Measurements from ENCODE around the gene TP73.

The TP73 gene

DNA sequence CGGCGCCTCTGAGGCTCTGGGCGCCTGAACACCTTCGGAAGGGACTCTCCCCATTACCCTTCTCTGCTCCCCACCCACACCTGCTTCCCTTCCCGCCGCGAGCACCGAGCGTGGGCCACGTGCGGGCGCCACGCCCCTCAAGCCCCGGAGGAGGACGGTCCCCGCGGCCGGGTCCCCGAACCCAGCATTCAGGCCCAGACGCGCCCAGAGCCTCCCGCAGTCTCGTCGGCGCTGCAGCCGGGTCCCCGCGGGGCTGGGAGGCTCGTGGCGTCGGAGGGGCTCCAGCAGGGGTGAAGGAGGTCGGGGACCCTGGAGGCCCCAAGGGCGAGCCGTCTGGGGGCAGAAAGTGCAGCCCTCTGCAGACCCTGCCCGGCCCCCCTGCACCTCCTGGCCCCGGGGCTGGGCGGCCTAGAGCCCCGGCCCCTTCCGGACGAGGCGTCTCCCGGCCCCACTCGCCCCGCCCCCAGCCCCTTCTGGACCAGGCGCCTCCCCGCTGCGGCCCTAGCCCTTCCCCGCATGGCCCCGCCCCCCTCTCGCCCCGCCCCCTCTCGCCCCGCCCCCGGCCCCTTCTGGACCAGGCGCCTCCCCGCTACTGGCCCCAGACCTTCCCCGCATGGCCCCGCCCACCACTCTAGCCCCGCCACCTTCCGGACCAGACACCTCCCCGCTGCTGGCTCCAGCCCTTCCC, 119.9 kb downstream of the TP73 start:
- DNase-seq, result peak; percentile 80 to 85

DNA sequence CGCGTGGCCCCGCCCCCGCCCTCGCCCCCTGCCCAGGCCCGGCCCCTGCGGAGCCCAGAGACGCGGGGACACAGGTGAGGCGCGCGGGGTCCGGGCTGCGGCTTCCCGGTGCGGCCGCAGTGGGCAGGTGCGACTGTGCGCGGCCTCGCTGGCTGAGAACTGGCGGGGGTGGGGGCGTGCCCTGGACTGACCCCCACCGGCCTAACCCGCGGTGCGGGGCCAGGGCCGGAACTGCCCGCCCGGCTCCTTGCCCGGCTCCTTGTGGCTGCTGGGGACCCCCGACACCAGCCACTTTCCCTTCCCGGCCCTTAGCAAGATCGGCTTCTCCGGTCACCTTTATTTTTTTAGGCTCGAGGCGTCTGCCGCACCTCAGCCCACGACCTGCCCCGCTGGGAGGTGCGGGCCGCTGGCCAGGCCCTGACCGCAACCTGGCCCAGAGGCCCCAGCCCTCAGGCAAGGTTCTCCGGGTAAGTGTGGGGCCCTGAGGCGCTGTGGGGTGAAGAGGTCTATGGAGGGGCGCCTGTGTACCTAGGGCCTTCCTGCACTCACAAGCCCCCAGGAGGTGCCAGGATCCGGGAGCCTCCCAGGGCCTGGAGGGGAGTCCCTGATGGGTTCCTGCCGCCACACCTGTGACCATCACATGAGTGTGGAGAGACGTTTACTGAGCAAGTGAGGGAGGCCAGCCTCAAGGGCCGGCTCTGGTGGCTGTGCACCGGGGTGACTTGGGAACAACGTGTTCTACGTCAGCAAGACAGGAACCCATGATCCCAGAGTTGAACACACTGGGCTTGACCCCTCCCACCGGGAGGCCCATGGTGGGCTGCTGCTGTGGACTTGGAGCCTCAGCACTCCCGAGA, 120.6 kb downstream of the TP73 start, which contains the start of gene SMIM1:
SMIM1 (plus strand) TSS at position 35 of the 857 bp plus-strand sequence. CDS start 2,625 bp downstream, outside the sequence.
- DNase-seq, result no peak

DNA sequence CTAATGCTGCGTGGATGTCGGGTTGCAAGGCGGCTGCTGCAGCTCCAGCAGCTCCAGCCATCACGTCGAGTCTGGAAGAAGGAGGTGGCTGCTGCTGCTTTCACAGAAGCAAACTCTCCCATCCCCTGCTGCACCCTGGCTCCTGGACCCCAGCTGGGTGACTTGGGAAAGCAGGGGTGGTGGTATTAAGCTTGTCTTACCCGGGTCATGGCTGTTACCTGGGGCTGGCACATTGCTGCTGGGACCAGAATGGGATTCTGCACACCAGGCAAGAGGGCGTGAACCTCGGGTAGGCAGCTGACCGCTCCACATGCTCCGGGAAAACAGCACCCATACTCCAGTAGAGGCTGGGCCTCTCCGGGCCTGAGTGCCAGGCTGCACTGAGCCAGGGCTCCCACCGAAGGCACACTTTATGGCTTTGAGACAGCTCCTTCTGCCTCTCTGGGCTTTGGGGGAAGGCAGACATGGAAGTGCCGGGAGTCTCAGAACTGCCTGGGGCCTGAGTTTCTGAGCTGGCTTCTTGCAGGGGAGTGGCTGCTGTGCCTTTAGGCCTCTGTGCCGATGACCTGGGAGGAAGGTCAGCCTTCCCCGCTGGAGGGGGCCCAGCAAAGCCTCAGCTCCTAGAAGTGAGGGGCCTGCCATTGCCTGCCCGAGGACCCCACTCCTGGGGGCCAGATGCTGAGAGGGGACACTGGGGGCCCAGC, 121.4 kb downstream of the TP73 start:
- DNase-seq, result no peak

DNA sequence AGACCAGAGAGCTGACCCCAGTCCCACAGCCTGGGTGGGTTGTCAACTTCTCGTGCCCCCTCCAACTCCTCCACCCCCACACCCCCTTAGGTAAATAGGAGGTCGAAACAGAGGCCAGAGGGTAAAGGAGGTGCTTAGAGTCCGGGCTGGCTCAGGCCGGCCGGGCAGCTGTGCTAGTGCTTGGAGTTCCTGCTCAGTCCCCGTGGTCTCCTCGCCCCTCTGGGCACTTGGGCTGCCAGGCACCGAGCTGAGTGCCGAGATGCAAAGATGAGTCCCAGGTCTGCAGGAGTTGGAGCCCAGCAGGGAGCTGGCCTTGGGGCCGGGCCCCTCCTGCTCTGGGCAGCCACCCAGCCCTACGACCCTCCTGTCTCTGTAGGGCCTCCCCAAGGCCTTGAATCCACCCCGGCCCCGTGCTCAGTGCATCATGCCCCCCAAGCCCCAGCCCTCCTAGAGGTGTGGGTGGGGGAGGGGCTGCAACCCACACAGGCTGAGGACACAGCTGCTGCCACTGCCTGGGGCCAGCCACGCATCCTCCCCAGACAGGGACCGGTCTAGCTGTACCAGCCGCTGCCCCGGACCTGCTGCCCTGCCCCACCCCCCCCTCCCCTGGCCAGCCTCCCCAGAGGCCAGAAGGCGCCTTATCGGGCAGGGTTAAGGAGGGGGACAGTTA, 122.1 kb downstream of the TP73 start:
- DNase-seq, result no peak

DNA sequence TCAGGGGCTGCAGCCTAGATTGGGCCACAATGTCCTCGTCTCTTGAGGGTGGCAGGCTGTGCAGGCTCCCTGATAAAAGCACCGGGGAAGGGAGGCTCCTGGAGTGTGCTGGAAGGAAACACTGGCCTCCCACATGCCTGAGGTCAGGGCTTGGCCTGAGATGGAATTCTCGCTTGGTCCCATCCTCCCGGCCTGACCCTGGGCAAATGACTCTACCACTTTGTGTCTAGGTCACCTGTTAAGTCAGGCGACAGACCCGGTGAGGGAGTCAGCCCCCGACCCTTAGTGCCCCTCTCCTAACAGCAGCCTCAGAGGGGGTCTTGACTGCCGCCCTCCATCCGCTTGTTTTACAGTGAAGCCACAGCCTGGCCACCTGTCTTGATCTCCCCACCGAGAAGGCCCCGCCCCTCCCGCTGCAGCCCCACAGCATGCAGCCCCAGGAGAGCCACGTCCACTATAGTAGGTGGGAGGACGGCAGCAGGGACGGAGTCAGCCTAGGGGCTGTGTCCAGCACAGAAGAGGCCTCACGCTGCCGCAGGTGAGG, 122.7 kb downstream of the TP73 start:
- DNase-seq, result no peak

DNA sequence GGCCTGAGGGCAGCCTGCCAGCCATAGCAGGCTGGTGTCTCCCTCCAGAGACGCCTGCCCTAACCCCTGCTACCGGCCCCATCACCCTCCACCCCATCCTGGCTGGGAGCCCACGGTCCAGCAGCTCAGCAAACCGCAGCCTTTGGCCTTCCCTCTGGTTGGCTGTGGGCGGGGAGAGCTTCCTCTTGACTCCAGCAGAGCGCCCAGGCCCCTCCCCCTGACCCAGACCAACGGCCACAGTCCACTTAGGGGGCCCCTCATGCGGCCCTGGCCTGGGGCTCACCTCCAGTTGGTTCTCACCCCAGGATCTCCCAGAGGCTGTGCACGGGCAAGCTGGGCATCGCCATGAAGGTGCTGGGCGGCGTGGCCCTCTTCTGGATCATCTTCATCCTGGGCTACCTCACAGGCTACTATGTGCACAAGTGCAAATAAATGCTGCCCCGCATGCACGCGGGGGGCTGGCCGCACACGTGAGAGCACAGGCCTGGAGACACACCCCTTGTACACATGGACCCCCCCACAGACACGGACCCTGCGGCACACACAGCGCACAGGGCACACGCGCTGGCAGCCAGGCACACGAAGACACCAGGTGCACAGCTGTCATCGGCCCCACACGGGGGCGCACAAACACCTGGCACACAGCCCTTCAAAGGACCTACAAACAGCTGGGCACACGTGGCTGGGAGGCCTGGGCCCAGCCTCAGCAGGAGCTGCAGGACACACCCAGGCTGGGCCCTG, 123.3 kb downstream of the TP73 start:
- peak; percentile 30 to 46 for DNase-seq

DNA sequence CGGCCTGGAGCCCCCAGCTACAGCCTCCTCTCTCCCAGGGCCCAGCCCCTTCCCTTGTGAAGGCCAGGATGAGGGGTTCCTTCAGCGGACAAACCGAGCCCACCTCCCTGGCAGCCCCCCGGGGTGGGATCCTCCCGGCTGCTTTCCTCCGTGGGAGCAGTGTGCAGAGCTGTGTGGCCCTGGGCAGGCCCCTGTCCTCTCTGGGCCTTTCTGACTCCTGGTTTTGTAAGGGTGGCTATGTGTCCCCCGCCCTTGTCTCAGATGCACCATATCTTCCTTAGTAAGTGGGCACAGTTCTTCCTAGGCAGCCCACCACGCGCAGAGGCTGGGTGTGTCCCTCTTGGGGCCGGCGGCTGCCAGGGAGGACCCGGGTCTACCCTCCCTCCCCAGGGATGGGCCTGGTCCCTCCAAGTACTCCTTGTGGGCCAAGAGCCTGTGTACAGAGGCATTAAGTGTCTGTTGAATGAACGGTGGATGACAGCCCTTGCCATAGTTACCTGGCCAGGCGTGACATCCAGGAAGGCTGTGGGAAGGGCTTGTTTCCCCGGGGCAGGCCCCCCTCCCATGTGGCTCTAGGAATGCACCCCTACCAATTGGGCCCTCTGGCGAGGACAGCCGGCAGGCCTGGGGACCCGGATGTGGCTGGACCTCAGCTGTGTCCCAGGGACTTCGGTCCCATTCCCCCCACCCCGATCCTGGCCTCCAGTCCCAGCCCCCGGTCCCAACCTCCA, 124.1 kb downstream of the TP73 start:
- DNase-seq, result no peak

DNA sequence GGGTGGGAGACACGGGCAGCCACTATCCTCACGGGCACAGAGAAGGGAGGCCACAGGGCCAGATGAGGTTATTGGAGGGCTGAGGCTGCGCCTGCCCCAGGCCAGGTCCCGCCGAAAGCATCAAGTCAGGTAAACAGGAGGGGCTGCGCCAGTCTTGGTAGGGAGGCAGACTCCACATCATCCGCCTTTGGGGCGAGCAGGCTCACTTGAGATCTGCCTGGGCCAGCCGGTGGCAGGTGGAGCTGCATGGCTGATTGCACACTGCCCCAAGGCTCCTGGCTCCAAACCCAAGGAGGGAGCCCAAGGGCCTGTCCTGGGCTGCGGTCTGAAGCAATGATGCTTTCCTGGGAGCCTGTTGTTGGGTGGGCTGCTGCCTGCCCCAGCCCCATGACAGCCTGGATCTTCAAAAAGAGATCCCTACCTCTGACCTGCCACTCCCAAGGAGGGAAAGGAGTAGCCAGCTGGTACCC, 124.8 kb downstream of the TP73 start:
- DNase-seq, result no peak

DNA sequence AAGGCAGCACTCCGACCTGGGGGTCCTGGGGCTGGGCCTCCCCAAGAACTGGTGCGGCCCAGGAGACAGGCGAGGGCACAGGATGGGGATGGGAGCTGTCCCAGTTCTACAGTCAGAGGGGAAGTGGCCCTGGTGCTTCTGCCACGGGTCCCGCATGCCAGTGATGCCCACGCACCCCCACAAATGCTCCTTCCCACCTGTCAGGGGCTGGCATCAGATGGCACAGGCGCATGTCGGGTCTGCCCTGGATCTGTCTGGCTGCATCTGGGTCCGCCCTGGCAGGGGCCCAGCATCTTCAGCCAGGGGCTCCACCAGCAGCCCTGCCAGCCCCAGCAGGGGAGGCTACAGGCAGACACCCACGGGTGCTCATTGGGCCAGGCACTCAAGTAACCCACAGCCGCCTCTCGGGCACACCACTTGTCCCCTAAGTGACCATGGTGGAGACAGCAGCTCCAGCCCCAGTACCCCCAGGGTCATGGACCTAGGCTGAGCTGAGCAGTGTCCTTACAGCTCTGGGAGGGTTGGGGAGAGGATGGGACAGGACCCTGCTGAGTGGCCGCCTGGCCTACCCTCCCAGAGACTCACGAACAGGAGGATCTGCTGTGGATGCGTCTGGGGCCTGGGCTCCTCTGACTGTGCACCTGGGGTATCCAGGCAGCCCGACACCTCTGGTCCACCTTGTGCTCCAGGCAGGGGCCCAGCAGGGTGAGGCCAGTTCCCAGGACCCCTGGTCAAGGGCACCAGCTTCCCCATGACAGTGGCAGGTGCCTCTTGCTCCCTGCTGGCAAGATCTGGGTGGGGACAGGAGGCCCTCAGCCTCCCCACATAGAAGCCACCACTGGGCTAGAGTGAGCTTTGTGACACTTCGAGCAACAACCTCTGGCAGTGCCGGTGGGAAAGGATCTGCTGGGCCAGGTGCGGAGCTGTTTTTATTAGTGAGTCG, 125.6 kb downstream of the TP73 start:
- no peak for DNase-seq

DNA sequence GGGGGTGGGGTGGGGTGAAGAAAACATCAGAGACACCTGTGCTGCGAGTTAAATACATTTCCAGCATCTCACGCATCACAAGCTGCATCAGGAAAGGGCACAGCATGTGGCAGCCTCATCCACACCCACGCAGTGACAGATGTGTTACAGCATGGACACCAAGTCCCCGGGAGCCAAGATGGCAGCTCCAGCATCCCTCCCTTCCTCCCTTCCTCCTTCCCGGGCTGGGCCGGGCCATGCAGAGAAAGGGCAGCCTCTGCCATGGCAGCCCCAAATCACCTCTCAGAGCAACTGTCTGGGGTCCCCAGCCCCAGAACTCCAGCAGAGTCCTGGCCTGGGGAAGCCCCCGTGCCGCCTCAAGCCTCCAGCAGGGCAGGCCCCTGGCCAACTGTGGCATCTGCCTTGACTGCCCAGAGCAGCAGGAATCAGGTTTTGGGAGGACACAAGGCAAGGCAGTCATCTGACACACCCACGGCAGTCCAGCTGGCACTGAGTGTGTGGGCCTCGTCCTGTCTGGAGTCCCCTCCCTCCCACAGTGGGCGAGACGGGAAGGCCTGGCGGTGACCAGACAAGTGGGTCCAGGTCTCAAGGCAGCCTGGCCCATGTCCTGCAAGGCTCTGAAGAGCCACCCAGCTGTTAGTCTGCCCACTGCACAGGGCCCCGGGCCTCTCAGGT, 126.4 kb downstream of the TP73 start:
- DNase-seq, result no peak

DNA sequence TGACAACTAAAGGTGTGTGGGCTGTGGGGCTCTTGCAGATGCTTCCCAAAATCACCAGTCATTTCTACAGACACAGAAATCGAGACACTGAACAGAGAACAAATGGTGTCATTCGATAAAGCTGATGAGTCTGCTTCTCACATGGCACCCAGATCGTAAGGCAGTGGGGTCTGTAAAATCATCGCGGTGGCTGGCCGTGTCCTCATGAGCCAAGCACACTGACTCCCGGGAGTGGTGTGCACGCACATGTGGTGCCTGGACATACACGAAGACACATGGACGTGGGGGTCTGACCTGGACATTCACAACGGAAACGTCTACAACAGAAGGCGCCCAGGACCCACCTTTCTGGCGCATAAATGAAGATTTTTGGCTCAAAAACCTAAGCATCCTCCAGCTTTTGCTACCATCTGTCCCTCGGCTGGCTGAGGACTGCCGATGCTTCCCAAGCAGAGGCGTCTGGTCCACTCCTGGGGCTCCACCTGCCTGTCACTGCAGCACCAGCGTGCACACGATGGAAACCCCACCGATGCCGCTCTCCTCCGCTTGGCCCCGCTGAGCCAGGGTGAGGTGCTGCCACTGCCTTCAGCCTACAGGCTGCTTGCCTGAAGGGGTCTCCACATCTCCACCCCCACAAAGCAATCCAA, 127.1 kb downstream of the TP73 start:
- no peak for DNase-seq

DNA sequence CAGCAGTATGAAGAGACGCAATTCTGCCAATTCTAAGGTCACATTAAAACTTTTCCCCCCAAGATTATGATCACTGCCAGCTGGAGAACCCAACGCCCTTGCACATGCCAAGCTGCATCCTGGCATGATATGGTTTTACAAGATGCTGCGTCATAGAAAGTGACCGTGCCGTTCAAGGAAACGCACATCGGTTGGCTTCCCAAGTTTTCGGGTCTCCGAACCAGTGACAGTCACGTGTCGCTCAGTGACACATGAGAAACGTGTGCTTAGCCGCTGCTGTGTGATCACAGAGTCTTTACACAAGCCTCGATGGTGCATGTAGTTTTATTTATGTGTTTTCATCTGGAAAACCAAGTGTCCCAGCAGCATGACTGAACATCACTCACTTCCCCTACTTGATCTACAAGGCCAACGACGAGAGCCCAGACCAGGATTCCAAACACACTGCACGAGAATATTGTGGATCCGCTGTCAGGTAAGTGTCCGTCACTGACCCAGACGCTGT, 127.6 kb downstream of the TP73 start:
- DNase-seq, result no peak

DNA sequence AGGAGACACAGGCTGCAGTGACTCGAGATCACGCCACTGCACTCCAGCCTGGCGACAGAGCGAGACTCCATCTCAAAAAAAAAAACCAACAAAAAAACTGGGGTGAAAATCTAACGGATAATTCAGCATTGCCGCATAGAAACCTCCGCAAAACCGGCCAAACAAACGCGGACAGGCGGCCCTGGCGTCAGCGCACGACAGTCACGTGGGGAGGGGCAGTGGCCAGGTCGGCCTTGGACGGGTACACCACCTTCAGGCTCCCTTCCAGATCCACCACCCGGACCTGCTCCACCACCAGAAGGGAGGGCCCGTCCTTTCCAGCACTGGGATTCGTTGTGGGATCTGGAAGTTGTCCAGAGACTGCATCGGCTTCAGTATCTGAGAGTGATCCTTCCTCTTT, 128.6 kb downstream of the TP73 start:
- no peak for DNase-seq

DNA sequence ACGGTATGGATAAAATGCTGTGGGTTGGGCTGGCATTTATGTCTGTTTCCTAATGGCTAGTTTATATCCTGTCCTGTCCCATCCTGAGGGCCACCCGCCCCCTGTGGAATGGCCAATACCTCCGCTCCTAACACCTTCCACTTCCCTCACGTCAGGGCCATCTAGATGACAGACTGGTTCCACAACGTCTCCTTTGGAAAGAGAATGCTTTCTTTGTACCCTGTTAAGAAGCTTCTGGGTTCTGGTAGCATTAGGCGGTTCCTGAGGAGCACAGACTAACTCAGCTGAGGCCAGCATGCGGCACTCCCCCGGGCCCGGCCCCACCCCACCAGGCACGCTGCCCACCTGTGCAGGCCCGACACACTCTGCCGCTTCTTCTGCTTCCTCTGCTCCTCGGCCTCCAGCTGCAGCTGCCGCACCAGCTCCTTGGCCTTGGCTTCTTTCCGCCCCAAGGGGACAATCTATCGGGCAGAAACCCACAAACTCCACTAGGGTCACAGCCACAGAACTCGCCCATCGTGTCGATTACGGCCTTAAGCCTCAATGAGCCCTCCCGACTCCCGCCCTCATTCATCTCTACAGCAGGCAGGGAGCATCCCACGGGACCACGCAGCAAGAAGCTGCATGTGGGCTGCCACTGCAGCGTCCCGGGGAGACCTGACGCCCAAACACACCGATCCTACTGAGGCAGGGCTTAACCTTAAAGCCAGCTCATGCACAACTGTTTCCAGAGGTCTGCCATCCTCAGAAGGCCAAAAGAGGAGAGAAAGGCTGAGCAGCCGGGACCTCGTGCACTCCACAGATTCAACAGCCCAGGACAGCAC, 131.5 kb downstream of the TP73 start:
- no peak for DNase-seq

DNA sequence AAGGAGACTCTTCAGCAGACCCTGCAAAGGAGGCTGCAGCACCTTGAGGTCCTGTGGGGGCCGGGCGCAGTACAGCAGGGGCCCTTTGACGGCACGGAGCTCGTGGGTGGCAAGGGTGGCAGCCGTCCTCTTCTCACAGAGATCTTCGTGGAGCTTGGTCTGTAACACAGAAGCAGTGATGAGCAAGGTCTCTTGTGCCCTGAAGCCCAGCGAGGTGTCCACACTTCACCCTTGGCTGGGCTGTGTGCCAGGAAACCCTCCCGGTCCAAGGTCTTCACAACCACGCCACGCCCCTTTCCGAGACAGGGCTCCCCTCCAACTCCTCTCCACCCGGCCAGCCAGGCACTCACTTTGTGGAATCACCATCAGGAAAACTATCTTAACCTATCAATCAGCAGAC, 132.7 kb downstream of the TP73 start:
- no peak for DNase-seq

DNA sequence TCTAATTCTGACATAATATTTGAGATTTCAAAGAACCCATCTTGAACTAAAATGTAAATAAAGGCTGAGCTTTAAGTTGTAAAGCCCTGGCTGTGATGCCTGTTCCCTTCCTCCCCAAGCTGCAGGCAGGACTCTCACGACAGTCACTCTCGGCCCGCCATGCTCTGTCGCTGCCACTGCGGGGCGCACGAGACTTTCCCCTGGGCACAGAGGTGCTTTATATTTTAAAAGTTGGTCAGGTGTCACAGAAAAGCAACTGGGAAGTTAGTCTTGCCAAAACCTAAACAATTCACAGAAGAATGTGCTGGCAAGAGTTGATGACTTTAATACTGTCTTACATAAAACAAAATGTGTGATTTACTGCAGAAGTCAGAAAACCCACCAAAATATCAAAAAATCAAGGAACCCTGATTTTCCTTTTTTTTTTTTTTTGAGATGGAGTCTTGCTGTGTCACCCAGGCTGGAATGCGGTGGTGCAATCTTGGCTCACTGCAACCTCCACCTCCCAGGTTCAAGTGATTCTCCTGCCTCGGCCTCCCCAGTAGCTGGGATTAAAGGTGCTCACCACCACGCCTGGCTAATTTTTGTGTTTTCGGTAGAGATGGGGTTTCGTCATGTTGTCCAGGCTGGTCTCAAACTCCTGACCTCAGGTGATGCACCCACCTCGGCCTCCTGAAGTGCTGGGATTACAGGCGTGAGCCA, 133.3 kb downstream of the TP73 start:
- DNase-seq, result no peak

All from activated CD4-positive, alpha-beta T cell treated with anti-CD3 and anti-CD28 coated beads for 4 hours (primary cell).